Measurements from ENCODE around the gene LAMTOR2. TPM values are rescaled to one million over a fixed set of nuclear protein-coding genes. Genes with fewer than 3 reads are reported as not detected.
"Not testable (repeated sequence)": the region's sequence is repeated elsewhere in the genome, so short reads cannot be mapped to it uniquely, and the experiment has no call there.

The LAMTOR2 gene
- total RNA-seq, 1 experiment from 2014 or later = 49.0 TPM

- H3K9me3 ChIP-seq (replicated peaks) = no peaks in the 10 kb centered on the region
- H3K4me3 ChIP-seq = no peak overlapping the region
- H3K36me3 ChIP-seq = no peaks in the 10 kb centered on the region
- no peak overlapping the region for H3K27ac ChIP-seq
- no peak for DNase-seq (ENCODE audit: low read depth in 1 of 2, low spot score in 2 of 2)
- H3K27me3 ChIP-seq (replicated peaks) = no peaks in the 10 kb centered on the region
- H3K4me1 ChIP-seq (replicated peaks) = peaks cover 7% of the 10 kb centered on the region
Measured at GRCh38 chr1:156026588-156026987, 28.0 kb upstream of the LAMTOR2 start.

GRCh38 chr1:156033011-156033410, 21.6 kb upstream of the LAMTOR2 start:
- no peak overlapping the region for H3K4me3 ChIP-seq

GRCh38 chr1:156034991-156035390, 19.6 kb upstream of the LAMTOR2 start:
- not testable (repeated sequence) for H3K27me3 ChIP-seq (replicated peaks); H3K4me3 ChIP-seq; H3K9me3 ChIP-seq (replicated peaks); H3K4me1 ChIP-seq (replicated peaks); DNase-seq (ENCODE audit: low read depth in 1 of 2, low spot score in 2 of 2); H3K27ac ChIP-seq; H3K36me3 ChIP-seq

More at GRCh38 chr1:156033011-156033410, 21.6 kb upstream of the LAMTOR2 start:
- Histone ChIP-seq H3K4me1 (replicated peaks) (peaks cover 7% of the 10 kb centered on the region), H3K27me3 (replicated peaks) (no peaks in the 10 kb centered on the region), H3K27ac (no peak overlapping the region), H3K9me3 (replicated peaks) (no peaks in the 10 kb centered on the region), H3K36me3 (0 out of 2 replicates have a peak, but pooled peaks cover 1% of the 10 kb centered on the region)
- DNase-seq (ENCODE audit: low read depth in 1 of 2, low spot score in 2 of 2) = no peak

GRCh38 chr1:156042828-156043227, 11.8 kb upstream of the LAMTOR2 start:
- Histone ChIP-seq H3K4me1 (replicated peaks) (peaks cover 12% of the 10 kb centered on the region), H3K27ac (no peak overlapping the region), H3K36me3 (peaks cover 32% of the 10 kb centered on the region)

GRCh38 chr1:156045076-156045475, 9.5 kb upstream of the LAMTOR2 start:
- Histone ChIP-seq H3K4me1 (replicated peaks) (peaks cover 12% of the 10 kb centered on the region), H3K9me3 (replicated peaks) (no peaks in the 10 kb centered on the region), H3K27me3 (replicated peaks) (no peaks in the 10 kb centered on the region), H3K36me3 (peaks cover 41% of the 10 kb centered on the region), H3K27ac (no peak overlapping the region), H3K4me3 (no peak overlapping the region)
- DNase-seq (ENCODE audit: low read depth in 1 of 2, low spot score in 2 of 2) = no peak

More at GRCh38 chr1:156042828-156043227, 11.8 kb upstream of the LAMTOR2 start:
- H3K4me3 ChIP-seq = no peak overlapping the region
- H3K9me3 ChIP-seq (replicated peaks) = no peaks in the 10 kb centered on the region
- no peaks in the 10 kb centered on the region for H3K27me3 ChIP-seq (replicated peaks)
- no peak for DNase-seq (ENCODE audit: low read depth in 1 of 2, low spot score in 2 of 2)

- H3K27ac ChIP-seq = no peak overlapping the region
- no peaks in the 10 kb centered on the region for H3K27me3 ChIP-seq (replicated peaks)
- DNase-seq (ENCODE audit: low read depth in 1 of 2, low spot score in 2 of 2) = no peak
- no peak overlapping the region for H3K4me3 ChIP-seq
- no peaks in the 10 kb centered on the region; the same call in 1 of the 2 replicates for H3K4me1 ChIP-seq (replicated peaks)
- peaks cover 20% of the 10 kb centered on the region for H3K36me3 ChIP-seq
- no peaks in the 10 kb centered on the region for H3K9me3 ChIP-seq (replicated peaks)
Measured at GRCh38 chr1:156048663-156049258, 5.8 kb upstream of the LAMTOR2 start.

GRCh38 chr1:156050376-156050775, 4.2 kb upstream of the LAMTOR2 start:
- no peak for DNase-seq (ENCODE audit: low read depth in 1 of 2, low spot score in 2 of 2)
- H3K9me3 ChIP-seq (replicated peaks) = no peaks in the 10 kb centered on the region
- peaks cover 18% of the 10 kb centered on the region for H3K36me3 ChIP-seq
- no peak overlapping the region for H3K4me3 ChIP-seq
- H3K4me1 ChIP-seq (replicated peaks) = peaks cover 2% of the 10 kb centered on the region
- no peak overlapping the region for H3K27ac ChIP-seq
- H3K27me3 ChIP-seq (replicated peaks) = no peaks in the 10 kb centered on the region

- Histone ChIP-seq H3K27me3 (replicated peaks) (no peaks in the 10 kb centered on the region), H3K4me1 (replicated peaks) (peaks cover 8% of the 10 kb centered on the region), H3K27ac (no peak overlapping the region), H3K36me3 (peaks cover 18% of the 10 kb centered on the region), H3K4me3 (no peak overlapping the region), H3K9me3 (replicated peaks) (no peaks in the 10 kb centered on the region)
- no peak for DNase-seq (ENCODE audit: low read depth in 1 of 2, low spot score in 2 of 2)
Measured at GRCh38 chr1:156051011-156051725, 3.4 kb upstream of the LAMTOR2 start.

- peaks cover 8% of the 10 kb centered on the region for H3K4me1 ChIP-seq (replicated peaks)
- peak; percentile 66 for DNase-seq (ENCODE audit: low read depth in 1 of 2, low spot score in 2 of 2)
- no peak overlapping the region for H3K27ac ChIP-seq
- H3K36me3 ChIP-seq = peaks cover 15% of the 10 kb centered on the region
- no peaks in the 10 kb centered on the region for H3K27me3 ChIP-seq (replicated peaks)
- H3K9me3 ChIP-seq (replicated peaks) = no peaks in the 10 kb centered on the region
- peak overlapping the region; percentile 75 for H3K4me3 ChIP-seq
Measured at GRCh38 chr1:156052862-156053767, 1.5 kb upstream of the LAMTOR2 start.

GRCh38 chr1:156053768-156054499, 648 bp upstream of the LAMTOR2 start, which contains the start of gene UBQLN4:
Gene UBQLN4 (minus strand): TSS chr1:156053798. CDS start chr1:156053701, 97 bp downstream.
- DNase-seq (ENCODE audit: low read depth in 1 of 2, low spot score in 2 of 2) = peak in 1 of 2 experiments; percentile 90
- peaks cover 7% of the 10 kb centered on the region for H3K36me3 ChIP-seq

GRCh38 chr1:156055281-156056048, 883 bp downstream of the LAMTOR2 start:
- Histone ChIP-seq H3K27me3 (replicated peaks) (no peaks in the 10 kb centered on the region), H3K9me3 (replicated peaks) (no peaks in the 10 kb centered on the region), H3K27ac (no peak overlapping the region), H3K4me3 (peak overlapping the region; percentile 75), H3K4me1 (replicated peaks) (peaks cover 8% of the 10 kb centered on the region), H3K36me3 (no peaks in the 10 kb centered on the region)
- DNase-seq (ENCODE audit: low read depth in 1 of 2, low spot score in 2 of 2) = no peak

More at GRCh38 chr1:156053768-156054499, 648 bp upstream of the LAMTOR2 start, which contains the start of gene UBQLN4:
- Histone ChIP-seq H3K9me3 (replicated peaks) (no peaks in the 10 kb centered on the region), H3K27ac (peak within 1 kb of the TSS; percentile 45), H3K4me1 (replicated peaks) (peaks cover 8% of the 10 kb centered on the region), H3K27me3 (replicated peaks) (no peaks in the 10 kb centered on the region), H3K4me3 (peak within 1 kb of the TSS; percentile 75)

- no peak for DNase-seq (ENCODE audit: low read depth in 1 of 2, low spot score in 2 of 2)
- Histone ChIP-seq H3K27ac (no peak overlapping the region), H3K4me1 (replicated peaks) (peaks cover 8% of the 10 kb centered on the region), H3K4me3 (no peak overlapping the region), H3K36me3 (no peaks in the 10 kb centered on the region), H3K27me3 (replicated peaks) (no peaks in the 10 kb centered on the region), H3K9me3 (replicated peaks) (no peaks in the 10 kb centered on the region)
Measured at GRCh38 chr1:156056326-156056849, 1.8 kb downstream of the LAMTOR2 start.
